ENCODE results near the gene MYH15. TPM values are rescaled to one million over a fixed set of nuclear protein-coding genes. Genes with fewer than 3 reads are reported as not detected.

The MYH15 gene
- total and polyA plus RNA-seq, 12 donors = 0.07 to 1.0 (median 0.20) TPM; not detected in 2

GRCh38 chr3:108552267-108553159 is 42.1 kb upstream of the MYH15 start:
- Histone ChIP-seq H3K9me3 (replicated peaks in 1 of 3) (no peaks in the 10 kb centered on the region), H3K4me3 (no peak overlapping the region), H3K4me1 (replicated peaks in 1 of 2) (peaks cover 0 to 3% of the 10 kb centered on the region in 2 donors), H3K27me3 (no peaks in the 10 kb centered on the region), H3K27ac (no peak overlapping the region), H3K36me3 (replicated peaks in 1 of 2) (no peaks in the 10 kb centered on the region)
- 27 to 45% (median 39%) methylated on average over 4 of the region's 4 CpGs for WGBS, 4 donors
- DNase-seq = peak in 1 of 7 donors; percentile 24
- intact Hi-C loops (cut with DNase I) = loop anchor here (2.0 kb wide), 2 partner anchors 62 to 64 kb away; no protein-coding TSS in a partner anchor
- TF ChIP-seq POLR2A (IDR thresholded peaks at IDR 0.05) = no peak
- TF ChIP-seq CTCF (IDR thresholded peaks at IDR 0.05) = peak; percentile 33 to 71 (median 56)

GRCh38 chr3:108548886-108549285 is 38.5 kb upstream of the MYH15 start:
- intact Hi-C loops (cut with DNase I) = no loop called here
- Histone ChIP-seq H3K4me3 (no peak overlapping the region), H3K9me3 (replicated peaks in 1 of 3) (no peaks in the 10 kb centered on the region), H3K27me3 (no peaks in the 10 kb centered on the region), H3K4me1 (replicated peaks in 1 of 2) (peaks cover 0 to 8% of the 10 kb centered on the region in 2 donors), H3K36me3 (replicated peaks in 1 of 2) (no peaks in the 10 kb centered on the region), H3K27ac (no peak overlapping the region)
- TF ChIP-seq CTCF (IDR thresholded peaks at IDR 0.05) (no peak), POLR2A (IDR thresholded peaks at IDR 0.05) (no peak)
- DNase-seq = no peak
- WGBS, 4 donors = 96 to 98% (median 98%) methylated on average over 2 of the region's 2 CpGs

- TF ChIP-seq POLR2A (IDR thresholded peaks at IDR 0.05) (no peak), CTCF (IDR thresholded peaks at IDR 0.05) (no peak)
- 70 to 96% (median 80%) methylated on average over 1 of the region's 1 CpG for WGBS, 4 donors
- H3K27ac ChIP-seq = no peak overlapping the region
- peaks cover 0 to 8% of the 10 kb centered on the region in 2 donors for H3K4me1 ChIP-seq (replicated peaks in 1 of 2)
- no peaks in the 10 kb centered on the region for H3K27me3 ChIP-seq
- H3K9me3 ChIP-seq (replicated peaks in 1 of 3) = no peaks in the 10 kb centered on the region
- no peak for DNase-seq
- no peaks in the 10 kb centered on the region for H3K36me3 ChIP-seq (replicated peaks in 1 of 2)
- H3K4me3 ChIP-seq = no peak overlapping the region
- intact Hi-C loops (cut with DNase I) = no loop called here
Observed at GRCh38 chr3:108548304-108548703, 37.9 kb upstream of the MYH15 start.

- Histone ChIP-seq H3K4me3 (peak overlapping the region in 1 of 4 donors; percentile 56), H3K27ac (no peak overlapping the region), H3K36me3 (replicated peaks in 1 of 2) (no peaks in the 10 kb centered on the region), H3K9me3 (replicated peaks in 1 of 3) (no peaks in the 10 kb centered on the region), H3K27me3 (no peaks in the 10 kb centered on the region), H3K4me1 (replicated peaks in 1 of 2) (peaks cover 0 to 8% of the 10 kb centered on the region in 2 donors)
- intact Hi-C loops (cut with DNase I) = no loop called here
- no peak for DNase-seq
- TF ChIP-seq POLR2A (IDR thresholded peaks at IDR 0.05) = no peak
- TF ChIP-seq CTCF (IDR thresholded peaks at IDR 0.05) = no peak
- WGBS, 4 donors = 26 to 42% (median 31%) methylated on average over 3 of the region's 3 CpGs
Observed at GRCh38 chr3:108546692-108547091, 36.3 kb upstream of the MYH15 start.

All from adrenal gland (tissue), 12 donors.